ENCODE measurements around the gene LRRC8B.
A peak's percentile ranks its signal among the peaks of the same experiment; 100 is the strongest.
"Not testable (repeated sequence)": the region's sequence is repeated elsewhere in the genome, so short reads cannot be mapped to it uniquely, and the experiment has no call there.

Gene LRRC8B

GRCh38 chr1:89584211-89584610 lies 59.6 kb downstream of the LRRC8B start:
- peak; percentile 19 for DNase-seq (ENCODE audit: low spot score)

GRCh38 chr1:89584781-89585180 lies 60.2 kb downstream of the LRRC8B start:
- DNase-seq (ENCODE audit: low spot score), result no peak

DNA sequence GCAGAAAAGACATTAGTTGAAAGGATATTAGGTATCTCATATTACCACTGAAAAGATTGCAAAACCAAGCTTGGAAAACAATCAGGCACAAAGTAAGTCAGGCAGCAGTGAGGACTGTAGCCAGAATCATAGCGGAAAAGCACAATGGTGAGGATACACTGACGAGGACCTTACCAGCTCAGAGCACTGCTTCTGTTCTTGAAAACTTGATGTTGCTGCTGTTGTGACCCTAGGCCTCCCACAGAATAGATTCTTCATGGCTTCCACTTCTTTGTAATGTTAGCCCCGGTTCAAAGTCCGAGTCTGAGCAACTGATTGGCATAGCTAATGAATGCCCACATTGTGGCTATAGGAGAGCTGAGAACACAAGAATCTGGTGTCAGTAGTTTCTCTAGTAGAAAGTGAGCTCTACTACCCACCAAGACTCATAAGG lies 63.1 kb downstream of the LRRC8B start:
- peak; percentile 24 for DNase-seq (ENCODE audit: low spot score)

GRCh38 chr1:89588480-89588879 lies 63.9 kb downstream of the LRRC8B start:
- DNase-seq (ENCODE audit: low spot score), result no peak

DNA sequence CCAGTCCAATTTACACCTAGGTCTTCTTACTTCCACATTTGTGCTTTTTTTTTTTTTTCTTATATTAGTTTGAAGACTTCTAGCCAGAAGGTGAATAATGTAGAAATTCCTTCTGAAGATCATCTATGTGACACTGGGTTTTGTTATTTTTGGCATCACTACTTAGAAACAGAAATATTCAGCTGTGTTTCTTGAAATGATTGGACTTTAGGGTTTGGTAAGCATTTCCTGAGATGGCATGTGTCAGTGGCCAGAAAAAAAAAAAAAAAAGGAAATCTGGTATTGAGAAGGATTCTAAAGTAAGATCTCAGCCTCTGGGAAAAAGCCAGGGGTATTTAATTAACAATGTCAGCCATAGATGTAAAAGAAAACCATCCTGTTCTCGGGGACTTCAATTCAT lies 64.9 kb downstream of the LRRC8B start:
- peak; percentile 36 for DNase-seq (ENCODE audit: low spot score)

DNA sequence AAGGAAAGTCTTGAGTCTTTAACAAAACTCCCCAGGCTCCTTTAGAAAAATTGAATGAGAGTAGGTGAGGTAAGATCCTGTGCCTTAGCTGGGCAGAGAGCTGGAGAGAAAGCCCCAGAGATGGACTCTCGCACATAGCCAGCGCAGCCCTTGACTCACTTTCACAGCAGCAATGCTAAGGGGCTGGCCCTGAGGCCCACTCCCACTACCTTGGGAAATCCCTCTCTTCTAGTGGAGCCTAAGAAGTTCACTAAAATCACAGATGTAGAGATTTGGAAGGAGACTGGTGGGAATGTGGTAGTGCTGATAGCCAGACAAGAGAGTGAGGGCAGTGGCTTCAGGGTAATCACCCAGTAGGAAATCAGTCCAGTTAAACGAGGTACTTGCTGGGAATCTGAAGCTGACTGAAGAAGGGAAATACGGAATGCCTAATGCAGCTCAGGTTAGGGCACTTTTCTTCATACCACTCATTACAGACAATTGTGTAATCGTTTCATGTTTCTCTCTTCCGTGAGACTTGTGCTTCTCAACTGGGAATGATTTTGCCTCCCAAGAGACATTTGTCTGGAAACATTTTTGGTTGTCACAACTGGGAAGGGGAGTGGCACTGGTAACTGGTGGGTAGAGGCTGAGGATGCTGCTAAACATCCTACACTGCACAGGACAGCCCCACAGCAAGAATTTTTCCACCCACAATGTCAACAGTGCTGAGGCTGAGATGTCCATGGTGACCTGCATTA lies 65.9 kb downstream of the LRRC8B start:
- no peak for DNase-seq (ENCODE audit: low spot score)

DNA sequence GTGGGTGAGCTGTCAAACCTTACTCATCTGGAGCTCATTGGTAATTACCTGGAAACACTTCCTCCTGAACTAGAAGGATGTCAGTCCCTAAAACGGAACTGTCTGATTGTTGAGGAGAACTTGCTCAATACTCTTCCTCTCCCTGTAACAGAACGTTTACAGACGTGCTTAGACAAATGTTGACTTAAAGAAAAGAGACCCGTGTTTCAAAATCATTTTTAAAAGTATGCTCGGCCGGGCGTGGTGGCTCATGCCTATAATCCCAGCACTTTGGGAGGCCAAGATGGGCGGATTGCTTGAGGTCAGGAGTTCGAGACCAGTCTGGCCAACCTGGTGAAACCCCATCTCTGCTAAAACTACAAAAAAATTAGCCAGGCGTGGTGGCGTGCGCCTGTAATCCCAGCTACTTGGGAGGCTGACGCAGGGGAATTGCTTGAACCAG lies 68.3 kb downstream of the LRRC8B start:
- DNase-seq (ENCODE audit: low spot score), result not testable (repeated sequence)

- DNase-seq (ENCODE audit: low spot score), result no peak
Observed at GRCh38 chr1:89594096-89594740, 69.6 kb downstream of the LRRC8B start.

DNA sequence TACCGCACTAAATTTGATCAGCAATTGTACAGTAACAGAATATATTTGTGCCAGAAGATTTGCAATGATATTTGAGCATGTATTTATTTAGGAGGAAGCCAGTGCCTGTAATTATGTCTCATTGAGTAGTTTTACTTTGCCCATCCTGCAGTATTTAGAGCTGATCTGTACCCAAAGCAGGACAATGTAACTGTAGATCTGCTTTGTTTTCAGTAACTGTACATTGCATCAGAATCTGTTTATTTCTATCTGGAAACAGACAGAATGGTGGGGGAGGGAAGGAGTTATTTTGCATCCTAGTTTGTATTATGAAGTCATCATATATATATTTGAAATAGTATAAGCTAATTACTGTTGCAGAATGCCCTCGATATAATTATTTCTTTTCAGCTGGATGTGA lies 72.1 kb downstream of the LRRC8B start:
- DNase-seq (ENCODE audit: low spot score), result no peak

DNA sequence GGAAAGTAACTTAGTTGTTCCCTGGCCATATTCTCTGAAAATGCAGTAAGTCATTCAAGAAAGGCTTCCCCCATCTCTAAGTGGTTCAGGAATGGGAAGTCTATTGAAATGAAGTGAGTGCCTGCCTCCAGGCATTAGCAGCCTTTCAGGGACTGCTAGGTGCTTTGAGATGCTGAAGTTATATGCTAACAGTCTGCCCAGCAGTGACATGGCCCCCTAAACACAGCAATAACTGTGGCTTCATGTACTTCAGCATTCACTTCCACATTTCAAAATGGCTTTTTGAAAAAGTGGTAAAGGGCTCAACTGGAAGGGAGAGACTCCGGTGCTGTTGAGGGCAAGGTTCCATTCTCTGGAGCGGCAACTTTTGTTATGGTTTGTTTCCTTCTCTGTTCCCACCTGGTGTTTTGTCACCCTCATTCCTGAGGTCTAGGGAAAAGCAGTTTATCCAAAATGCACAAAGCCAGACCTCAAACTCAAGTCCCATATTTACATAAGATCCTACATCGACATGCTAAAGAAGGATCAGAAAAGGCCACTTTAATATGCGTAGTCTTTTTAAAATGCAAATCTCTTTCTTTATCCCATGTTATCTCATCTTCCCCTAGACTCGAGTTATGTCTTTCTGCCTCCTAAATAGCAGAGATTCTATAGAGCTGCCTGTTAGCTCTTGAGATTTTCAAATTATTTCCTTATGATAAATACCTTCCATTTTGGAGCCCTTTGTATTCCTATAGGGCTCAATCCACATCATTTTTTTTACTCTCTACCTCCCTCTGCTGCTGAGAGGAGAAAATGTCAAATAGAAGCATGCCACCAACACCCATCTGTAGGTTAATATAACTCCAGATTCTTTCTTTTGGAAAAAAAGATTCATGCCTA lies 74.1 kb downstream of the LRRC8B start:
- DNase-seq (ENCODE audit: low spot score), result peak; percentile 47

DNA sequence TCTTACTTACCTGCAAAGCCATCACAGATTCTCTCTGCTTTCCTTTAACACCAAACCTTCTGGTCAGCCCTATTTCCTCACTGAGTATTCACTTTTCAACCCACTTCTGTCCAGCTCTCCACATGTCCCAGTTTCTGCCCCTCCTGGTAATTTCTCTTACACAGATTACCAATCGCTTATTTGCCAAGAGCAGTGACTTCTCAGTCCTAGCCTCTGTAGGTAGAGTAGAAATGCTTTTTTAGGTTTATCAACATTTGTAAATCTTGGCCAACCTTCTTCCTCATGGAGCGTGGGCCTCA lies 74.7 kb downstream of the LRRC8B start:
- no peak for DNase-seq (ENCODE audit: low spot score)

GRCh38 chr1:89600451-89601224 lies 76.0 kb downstream of the LRRC8B start:
- no peak for DNase-seq (ENCODE audit: low spot score)

DNA sequence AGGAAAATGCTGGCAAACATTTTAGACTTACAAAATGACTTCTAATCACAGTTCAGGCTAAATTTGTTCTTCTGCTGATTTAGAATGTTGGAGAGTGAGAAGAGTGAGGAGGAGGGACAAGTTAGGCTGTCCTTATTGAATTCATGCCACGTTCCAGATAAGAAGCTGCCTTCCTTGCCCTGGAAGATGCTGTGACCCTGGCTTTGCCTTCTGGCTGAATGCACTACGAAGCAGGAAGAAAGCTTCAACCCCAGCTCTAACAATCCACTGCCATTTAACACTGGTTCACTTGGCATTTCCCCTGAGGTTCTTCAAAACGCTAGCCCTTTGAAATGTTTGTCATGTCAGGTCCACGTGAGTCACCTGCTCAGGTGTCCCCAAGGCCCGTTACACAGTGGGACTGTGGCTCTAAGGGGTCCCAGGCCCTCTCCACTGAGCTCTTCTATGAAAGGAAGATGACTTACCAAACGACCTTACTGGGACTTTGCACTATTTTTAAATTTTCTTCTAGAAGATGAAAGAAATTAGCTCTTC lies 78.3 kb downstream of the LRRC8B start:
- no peak for DNase-seq (ENCODE audit: low spot score)

GRCh38 chr1:89603651-89604413 lies 79.2 kb downstream of the LRRC8B start:
- peak; percentile 53 for DNase-seq (ENCODE audit: low spot score)

DNA sequence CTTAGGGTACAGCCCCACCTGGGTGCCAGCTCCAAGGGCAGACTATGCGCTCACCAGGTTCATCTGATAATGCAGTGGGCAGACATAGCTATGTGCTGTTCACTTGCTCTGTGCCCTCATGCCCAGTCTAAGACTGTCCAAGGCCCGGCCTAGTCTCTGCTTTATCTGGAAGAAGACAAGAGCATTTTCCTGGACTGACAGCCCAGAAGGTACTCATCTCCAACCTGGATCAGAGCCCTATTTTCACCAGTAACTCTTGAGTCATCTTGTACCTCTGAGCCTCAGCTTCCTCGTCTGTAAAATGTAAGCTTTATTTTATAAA lies 79.7 kb downstream of the LRRC8B start:
- DNase-seq (ENCODE audit: low spot score), result no peak

GRCh38 chr1:89605692-89606091 lies 81.1 kb downstream of the LRRC8B start:
- peak; percentile 91 for DNase-seq (ENCODE audit: low spot score)

DNA sequence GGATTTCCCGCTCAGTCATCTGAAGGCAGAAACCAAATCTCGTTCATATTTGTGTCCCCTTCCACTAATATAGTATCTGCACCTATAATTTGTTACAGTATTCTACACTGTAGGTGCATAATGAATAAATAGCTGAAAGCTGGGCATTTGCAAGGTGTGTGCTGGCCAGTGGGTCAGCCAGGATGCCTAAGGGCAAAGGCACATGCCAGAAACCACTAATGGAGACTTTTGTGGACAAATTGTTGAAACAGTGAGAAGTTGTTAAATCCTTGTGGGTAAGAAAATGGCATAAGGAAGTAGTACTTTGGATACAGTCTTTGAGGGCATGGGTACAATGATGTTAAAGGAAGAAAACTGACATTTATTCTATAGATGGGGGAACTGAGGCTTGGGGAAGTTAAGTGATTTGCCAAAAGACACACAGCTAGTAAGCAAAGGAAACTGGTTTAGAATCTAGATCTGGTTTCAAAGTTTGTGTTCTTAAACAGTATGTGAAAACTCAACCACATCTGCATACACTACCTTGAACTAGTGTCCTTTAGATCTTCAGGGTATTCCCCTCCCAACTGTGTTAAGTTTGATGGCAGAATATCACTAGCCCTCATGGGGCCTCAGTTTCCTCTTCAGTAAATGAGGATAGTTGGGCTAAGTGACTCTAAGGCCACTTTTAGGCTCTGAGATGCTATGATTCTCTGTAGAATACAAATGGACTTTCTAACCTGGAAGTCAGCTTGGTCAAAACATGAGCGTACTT lies 81.8 kb downstream of the LRRC8B start:
- DNase-seq (ENCODE audit: low spot score), result peak; percentile 24

DNA sequence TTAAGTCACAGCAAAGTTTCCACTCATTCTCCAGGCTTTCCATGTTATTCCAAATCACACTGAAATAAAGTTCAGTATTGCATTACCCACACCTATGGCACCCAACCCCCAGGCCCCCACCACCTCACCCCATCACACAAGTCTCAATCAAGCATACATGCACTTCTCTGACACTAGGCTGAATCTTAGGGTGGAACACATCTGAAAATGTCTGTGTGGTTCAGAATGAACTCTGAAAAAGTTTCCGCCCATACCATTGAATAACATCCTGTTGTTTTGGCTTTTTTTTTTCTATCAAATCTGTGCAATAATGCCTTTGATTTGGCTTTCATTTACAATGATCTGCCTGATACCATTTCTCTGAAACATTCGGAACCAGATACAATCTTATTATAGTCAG lies 82.5 kb downstream of the LRRC8B start:
- no peak for DNase-seq (ENCODE audit: low spot score)

- DNase-seq (ENCODE audit: low spot score), result no peak
Observed at GRCh38 chr1:89607586-89608318, 83.1 kb downstream of the LRRC8B start.

Data from kidney tubule cell (primary cell).